Cardiac muscle cell (in vitro differentiated cells and primary cell): Measurements from ENCODE around the gene UCHL5. TPM values are rescaled to one million over a fixed set of nuclear protein-coding genes. Genes with fewer than 3 reads are reported as not detected.

Source experiments
- DNase-seq, 2 donors: peaks; one replicate each; pipeline versions ENCODE4 v3.0.0 to v3.0.0-alpha.2; 2010 to 2017; ENCODE audit warnings: low read depth in 1 of 2, low spot score in 1 of 2
- H3K27ac ChIP-seq: fragments of 200-600 bp; sonication (generic); 2 replicates; pipeline ENCODE4 v1.5.1; 2016
- H3K27me3 ChIP-seq: fragments of 200-600 bp; sonication (generic); 2 replicates; pipeline ENCODE4 v1.6.0; 2016; ENCODE audit warnings: control low read depth
- H3K36me3 ChIP-seq: fragments of 200-600 bp; sonication (generic); 2 replicates; pipeline ENCODE4 v1.5.1; 2016; ENCODE audit warnings: control low read depth
- H3K4me1 ChIP-seq: fragments of 200-600 bp; sonication (generic); 2 replicates; pipeline ENCODE4 v1.8.1; 2017; ENCODE audit warnings: low read depth, mild to moderate bottlenecking, mixed run types
- H3K4me3 ChIP-seq: fragments of 200-600 bp; sonication (generic); 2 replicates; pipeline ENCODE4 v1.5.1; 2016; ENCODE audit warnings: mild to moderate bottlenecking
- H3K9me3 ChIP-seq: fragments of 200-600 bp; sonication (generic); 2 replicates; pipeline ENCODE4 v1.5.1; 2017; ENCODE audit warnings: low read depth, mild to moderate bottlenecking, control low read depth
- CTCF ChIP-seq: IDR thresholded peaks from 2 replicates; pipeline ENCODE4 v1.5.1; 2012; ENCODE audit warnings: low read depth, mild to moderate bottlenecking, low read length
- polyA plus RNA-seq: library from polyadenylated mRNA; unstranded; fragments of >200 nt; fragmentation: Nextera tagmentation; extraction: Ambion mirVana; gene quantifications from 2 replicates; pipeline ENCODE4 v1.2.1, GENCODE V29; 2016
- total RNA-seq: library from RNA; depleted of rRNA; stranded (reverse); fragments of >200 nt; gene quantifications from 2 replicates; pipeline ENCODE4 v1.2.3, GENCODE V29; 2016

UCHL5 gene
- total RNA-seq (17.5 and 34.4 TPM in 2 replicates), polyA plus RNA-seq (42.5 and 49.6 TPM in 2 replicates)

GRCh38 chr1:193059282-193060114 is at the start of gene UCHL5, which contains the start of gene RO60:
Gene UCHL5 (minus strand): TSS chr1:193059360. CDS start chr1:193059260, 100 bp downstream.
Gene RO60 (plus strand): TSS chr1:193059612. CDS start chr1:193069055, 9,443 bp downstream.
- DNase-seq = peak; percentile 97 to 99
- peak within 1 kb of the TSS; percentile 94 for H3K27ac ChIP-seq
- H3K27me3 ChIP-seq = no peaks in the 10 kb centered on the region
- H3K36me3 ChIP-seq = no peaks in the 10 kb centered on the region
- peak within 1 kb of the TSS; percentile 86 for H3K4me3 ChIP-seq
- no peak for TF ChIP-seq CTCF
- no peaks in the 10 kb centered on the region for H3K9me3 ChIP-seq
- peaks cover 5% of the 10 kb centered on the region for H3K4me1 ChIP-seq

- no peaks in the 10 kb centered on the region for H3K9me3 ChIP-seq
- no peak for TF ChIP-seq CTCF
- no peak overlapping the region for H3K4me3 ChIP-seq
- no peak for DNase-seq
- H3K27ac ChIP-seq = no peak overlapping the region
- H3K36me3 ChIP-seq = no peaks in the 10 kb centered on the region
- no peaks in the 10 kb centered on the region for H3K27me3 ChIP-seq
- H3K4me1 ChIP-seq = peaks cover 4% of the 10 kb centered on the region
Observed at GRCh38 chr1:193108471-193108870, 49.3 kb upstream of the UCHL5 start.

- TF ChIP-seq CTCF = no peak
Observed at GRCh38 chr1:193105821-193106177, 46.6 kb upstream of the UCHL5 start.

GRCh38 chr1:193104907-193105820 is 46.0 kb upstream of the UCHL5 start, which contains the start of gene GLRX2:
Gene GLRX2 (minus strand): TSS chr1:193105414. CDS start chr1:193105382, 32 bp downstream.
- peaks cover 4% of the 10 kb centered on the region for H3K4me1 ChIP-seq
- peak within 1 kb of the TSS; percentile 70 for H3K4me3 ChIP-seq
- peak; percentile 91 for DNase-seq
- H3K9me3 ChIP-seq = no peaks in the 10 kb centered on the region
- no peak for TF ChIP-seq CTCF
- no peaks in the 10 kb centered on the region for H3K27me3 ChIP-seq
- H3K36me3 ChIP-seq = no peaks in the 10 kb centered on the region
- peak within 1 kb of the TSS; percentile 75 for H3K27ac ChIP-seq

More at GRCh38 chr1:193105821-193106177, 46.6 kb upstream of the UCHL5 start:
- DNase-seq = no peak
- Histone ChIP-seq H3K4me1 (peaks cover 4% of the 10 kb centered on the region), H3K4me3 (peak overlapping the region; percentile 70), H3K36me3 (no peaks in the 10 kb centered on the region), H3K27ac (peak overlapping the region; percentile 75), H3K9me3 (no peaks in the 10 kb centered on the region), H3K27me3 (no peaks in the 10 kb centered on the region)

- H3K27ac ChIP-seq = peak overlapping the region; percentile 75
- peak; percentile 54 for DNase-seq
Observed at GRCh38 chr1:193104502-193104906, 45.3 kb upstream of the UCHL5 start.

More at GRCh38 chr1:193104502-193104906, 45.3 kb upstream of the UCHL5 start:
- no peak for TF ChIP-seq CTCF
- Histone ChIP-seq H3K36me3 (no peaks in the 10 kb centered on the region), H3K4me1 (peaks cover 4% of the 10 kb centered on the region), H3K9me3 (no peaks in the 10 kb centered on the region), H3K27me3 (no peaks in the 10 kb centered on the region), H3K4me3 (peak overlapping the region; percentile 70)
